Mucosa of gallbladder (tissue), 1 donor: ENCODE data around the gene GNG11. TPM values are rescaled to one million over a fixed set of nuclear protein-coding genes. Genes with fewer than 3 reads are reported as not detected.
A peak's percentile ranks its signal among the peaks of the same experiment; 100 is the strongest.
"Not testable (repeated sequence)": the region's sequence is repeated elsewhere in the genome, so short reads cannot be mapped to it uniquely, and the experiment has no call there.

Experiments used
- DNase-seq: peaks from one replicate; pipeline ENCODE4 v3.0.0-alpha.2; 2020; ENCODE audit warnings: low spot score
- total RNA-seq: library from RNA; stranded (reverse); gene quantifications from one replicate; pipeline ENCODE4 v1.2.1, GENCODE V29; 2021
- donor health status: DM: no; HTN: no; CAD: no.

Gene GNG11
- total RNA-seq, result 13.4 TPM

DNA sequence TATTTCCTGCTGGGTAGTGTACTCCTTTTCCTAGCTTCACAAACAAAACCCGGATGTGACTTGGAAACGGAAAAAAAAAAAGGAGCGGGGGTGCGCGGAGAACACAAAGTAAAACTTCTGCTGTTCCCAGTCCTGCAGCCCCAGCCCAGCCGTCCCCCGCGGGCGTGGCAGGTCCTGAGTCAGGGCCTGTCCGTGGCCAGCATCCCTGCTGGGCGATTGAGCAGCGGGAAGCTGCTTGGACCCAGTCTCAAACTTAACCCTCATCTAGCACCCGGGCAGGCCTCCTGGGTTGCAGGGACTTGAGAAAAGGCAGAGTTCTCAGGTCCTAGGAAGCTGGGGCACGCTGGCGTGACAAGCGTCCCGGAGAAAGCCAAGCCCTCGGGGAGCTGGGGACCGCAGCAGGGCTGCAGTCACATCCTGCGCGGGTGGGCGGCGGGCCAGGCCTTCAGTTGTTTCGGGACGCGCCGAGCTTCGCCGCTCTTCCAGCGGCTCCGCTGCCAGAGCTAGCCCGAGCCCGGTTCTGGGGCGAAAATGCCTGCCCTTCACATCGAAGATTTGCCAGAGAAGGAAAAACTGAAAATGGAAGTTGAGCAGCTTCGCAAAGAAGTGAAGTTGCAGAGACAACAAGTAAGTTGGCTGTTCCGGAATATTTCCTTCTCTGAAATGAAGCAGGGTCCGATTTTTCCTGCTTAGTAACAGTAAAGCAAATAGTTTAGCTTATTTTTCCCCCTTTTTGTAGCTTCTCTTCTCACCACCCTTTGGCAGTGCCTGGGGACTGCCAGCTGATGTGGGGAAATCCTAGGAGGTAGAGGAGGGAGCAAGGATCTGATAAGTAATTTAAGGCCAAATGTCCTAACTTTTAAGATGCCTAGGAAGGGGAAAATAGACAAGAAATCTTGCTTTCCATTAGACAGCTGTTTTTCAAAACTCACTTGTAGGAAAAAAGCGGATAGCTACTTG is at the start of gene GNG11:
Gene GNG11, plus strand, starts transcription at position 129 of the 960 bp plus-strand sequence. Its CDS starts 403 bp downstream, at position 532.
- peak; percentile 55 for DNase-seq

DNA sequence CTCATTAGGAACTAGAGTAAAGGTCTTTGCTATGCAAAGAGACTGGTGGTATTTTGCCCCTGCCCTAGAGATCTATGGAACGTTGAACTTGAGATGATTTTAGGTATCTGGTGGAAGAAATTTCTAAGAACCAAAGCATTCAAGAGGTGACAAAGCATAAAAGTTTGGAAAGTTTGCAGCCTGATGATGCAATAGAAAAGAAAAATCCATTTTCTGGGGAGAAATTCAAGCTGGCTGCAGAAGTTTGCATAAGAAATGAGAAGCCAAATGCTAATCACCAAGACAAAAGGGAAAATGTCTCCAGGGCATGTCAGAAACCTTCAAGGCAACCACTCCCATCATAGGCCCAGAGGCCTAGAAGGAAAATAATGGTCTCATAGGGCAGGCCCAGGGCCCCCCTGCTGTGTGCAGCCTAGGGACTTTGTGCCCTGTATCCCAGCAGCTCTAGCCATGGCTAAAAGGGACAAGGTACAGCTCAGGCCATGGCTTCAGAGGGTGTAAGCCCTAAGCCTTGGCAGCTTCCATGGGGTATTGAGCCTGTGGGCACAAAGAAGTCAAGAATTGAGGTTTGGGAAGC is 47.4 kb upstream of the GNG11 start:
- no peak for DNase-seq

DNA sequence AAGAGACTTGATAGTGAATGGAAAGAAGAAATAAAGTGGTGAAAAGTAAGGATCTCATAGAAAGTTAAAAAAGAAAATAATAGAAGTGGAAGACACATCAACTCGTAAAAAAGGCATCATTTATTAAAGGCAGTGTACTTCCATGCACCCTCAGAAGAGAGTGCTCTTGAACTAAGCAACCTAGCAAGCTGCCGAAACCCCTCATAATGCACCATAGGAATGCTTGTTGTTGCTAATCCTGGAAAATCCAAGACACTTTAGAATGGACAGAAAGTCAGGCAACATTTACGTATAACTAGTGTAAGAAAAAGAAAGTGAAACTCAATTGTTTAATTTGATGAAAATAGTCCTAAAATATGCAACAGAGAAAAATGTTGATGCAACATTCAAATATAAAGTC is 43.8 kb upstream of the GNG11 start:
- no peak for DNase-seq

DNA sequence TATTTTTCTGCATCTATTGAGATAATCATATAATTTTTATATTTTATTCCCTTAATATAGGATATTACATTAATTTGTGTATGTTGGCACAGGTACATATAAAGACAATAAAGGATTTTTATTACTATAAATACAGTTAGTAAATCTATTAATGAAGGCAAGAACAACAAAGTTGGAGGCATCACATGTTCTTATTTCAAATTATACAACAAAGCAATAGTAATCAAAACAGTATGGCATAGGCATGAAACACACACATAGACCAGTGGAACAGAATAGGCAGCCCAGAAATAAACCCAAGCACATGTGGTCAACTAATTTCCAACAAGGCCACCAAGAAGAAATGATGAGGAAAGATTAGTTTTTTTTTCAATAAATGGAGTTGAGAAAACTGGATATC is 42.2 kb upstream of the GNG11 start:
- DNase-seq, result no peak

GRCh38 chr7:93882468-93882867 is 39.1 kb upstream of the GNG11 start:
- no peak for DNase-seq

GRCh38 chr7:93883078-93883916 is 38.2 kb upstream of the GNG11 start:
- no peak for DNase-seq

DNA sequence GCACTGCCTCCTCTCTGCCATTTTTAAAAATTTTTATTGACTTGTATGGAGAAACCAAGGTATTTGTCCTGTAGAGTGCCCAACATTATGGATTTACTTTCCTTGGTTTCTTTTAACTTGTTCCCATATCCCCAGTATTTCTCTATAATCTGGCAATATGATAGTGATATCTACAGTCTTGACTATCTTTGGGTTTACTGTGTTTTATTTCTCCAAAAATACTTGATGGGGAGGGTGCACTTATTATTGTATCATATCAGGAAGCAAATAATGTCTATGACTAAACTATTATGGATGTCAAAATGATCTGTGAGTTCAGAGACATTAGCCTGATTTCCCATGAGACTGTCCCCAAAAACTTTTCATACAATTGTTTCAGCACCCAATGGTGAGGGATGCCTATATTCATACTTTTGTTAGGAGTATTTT is 37.6 kb upstream of the GNG11 start:
- DNase-seq, result no peak

DNA sequence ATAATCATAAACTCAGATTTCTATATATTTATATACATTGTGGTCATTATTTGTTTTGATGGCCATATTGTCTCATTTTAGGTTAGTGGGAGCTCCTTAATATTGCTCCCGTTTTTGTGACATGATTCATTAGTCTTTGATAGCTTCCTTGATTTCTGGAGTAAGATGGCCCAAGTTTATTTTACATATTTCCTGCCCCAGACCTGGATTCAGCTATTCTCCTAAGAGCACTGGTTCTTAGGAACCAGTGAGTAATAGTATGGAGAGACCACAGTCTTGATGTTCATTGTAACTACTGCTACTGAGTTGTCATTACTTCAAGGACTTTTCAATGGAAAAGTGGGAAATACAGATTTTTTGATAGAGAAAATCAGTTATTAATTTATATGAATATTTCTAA is 37.0 kb upstream of the GNG11 start:
- no peak for DNase-seq

DNA sequence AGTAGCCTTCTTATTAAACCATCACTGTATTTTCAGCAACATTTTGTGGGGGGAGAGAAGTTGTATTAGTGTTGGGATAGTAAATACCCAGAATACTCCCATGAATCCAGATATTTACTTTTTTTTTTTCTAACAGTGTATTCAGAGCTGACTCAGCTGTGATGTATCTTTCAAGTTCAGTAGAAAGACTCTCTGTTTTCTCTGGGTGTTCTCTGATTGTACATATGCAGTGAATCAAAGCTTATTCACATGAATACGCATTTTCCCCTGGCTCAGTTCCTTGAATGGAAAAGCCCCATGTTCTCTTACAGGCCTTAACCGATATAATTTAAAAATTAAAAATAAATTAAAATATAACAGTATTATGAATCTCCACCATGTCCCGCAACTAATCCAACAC is 32.3 kb upstream of the GNG11 start:
- DNase-seq, result no peak

GRCh38 chr7:93890041-93890463 is 31.5 kb upstream of the GNG11 start:
- DNase-seq, result peak; percentile 11

DNA sequence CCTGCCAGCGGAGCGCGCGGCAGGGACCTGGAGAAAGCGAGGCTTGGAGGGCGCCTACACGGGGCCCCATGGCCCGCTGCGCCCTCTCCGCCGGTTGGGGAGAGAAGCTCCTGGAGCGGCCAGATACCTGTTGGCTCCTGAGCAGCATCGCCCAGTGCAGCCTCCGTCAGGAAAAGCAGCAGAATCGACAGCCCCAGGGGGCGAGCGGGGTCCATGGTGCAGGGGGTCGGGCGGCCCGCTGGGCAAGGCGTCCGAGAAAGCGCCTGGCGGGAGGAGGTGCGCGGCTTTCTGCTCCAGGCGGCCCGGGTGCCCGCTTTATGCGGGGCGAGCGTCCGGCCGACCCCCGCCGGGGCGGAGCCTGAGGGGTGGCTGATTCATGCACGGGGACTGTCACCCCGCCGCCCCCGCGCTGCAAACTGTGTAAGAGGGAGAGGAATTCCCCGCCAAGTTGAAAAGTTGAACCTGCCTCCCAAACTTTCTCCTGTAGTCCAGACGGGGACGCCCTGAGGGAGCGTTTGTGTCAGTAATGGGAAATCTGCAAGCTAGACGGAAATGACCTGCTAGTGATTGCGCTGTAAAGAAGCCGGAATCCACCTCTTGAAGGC is 31.0 kb upstream of the GNG11 start, which contains the start of gene TFPI2:
Gene TFPI2, minus strand, starts transcription at position 290 of the 605 bp plus-strand sequence. Its CDS starts 75 bp downstream, at position 215.
- DNase-seq, result peak; percentile 10

GRCh38 chr7:93894426-93894825 is 27.1 kb upstream of the GNG11 start:
- DNase-seq, result no peak

DNA sequence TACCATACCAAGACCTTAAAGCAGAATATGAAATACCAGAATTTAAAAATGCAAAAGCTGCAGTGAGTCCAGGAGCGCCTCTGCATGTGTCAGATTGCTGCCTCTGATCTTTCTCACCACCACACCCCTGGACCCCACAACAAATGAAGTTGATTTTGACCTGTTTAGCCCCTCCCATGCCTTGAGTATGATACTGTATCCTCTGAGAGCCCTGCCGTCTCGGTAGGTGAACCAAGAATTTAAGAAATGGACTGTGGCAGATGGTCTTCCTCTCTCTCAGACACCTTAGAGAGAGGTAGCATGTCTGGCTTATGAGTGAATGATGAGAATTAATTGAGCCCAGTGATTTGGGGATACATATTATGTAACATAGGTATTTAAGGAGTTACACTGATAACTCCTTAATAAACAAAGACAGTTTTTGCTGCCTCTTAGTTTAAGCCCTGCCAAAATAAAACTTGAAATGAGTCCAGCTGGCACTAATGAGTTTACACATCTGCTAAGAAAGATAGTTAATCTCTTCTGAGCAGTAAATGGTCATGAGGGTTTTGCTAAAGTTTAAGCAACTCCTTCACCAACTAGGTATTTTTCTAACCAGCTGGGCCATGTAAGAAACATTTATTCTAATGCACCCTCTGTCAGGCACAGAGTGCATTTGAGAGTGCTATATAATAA is 26.4 kb upstream of the GNG11 start:
- DNase-seq, result no peak

DNA sequence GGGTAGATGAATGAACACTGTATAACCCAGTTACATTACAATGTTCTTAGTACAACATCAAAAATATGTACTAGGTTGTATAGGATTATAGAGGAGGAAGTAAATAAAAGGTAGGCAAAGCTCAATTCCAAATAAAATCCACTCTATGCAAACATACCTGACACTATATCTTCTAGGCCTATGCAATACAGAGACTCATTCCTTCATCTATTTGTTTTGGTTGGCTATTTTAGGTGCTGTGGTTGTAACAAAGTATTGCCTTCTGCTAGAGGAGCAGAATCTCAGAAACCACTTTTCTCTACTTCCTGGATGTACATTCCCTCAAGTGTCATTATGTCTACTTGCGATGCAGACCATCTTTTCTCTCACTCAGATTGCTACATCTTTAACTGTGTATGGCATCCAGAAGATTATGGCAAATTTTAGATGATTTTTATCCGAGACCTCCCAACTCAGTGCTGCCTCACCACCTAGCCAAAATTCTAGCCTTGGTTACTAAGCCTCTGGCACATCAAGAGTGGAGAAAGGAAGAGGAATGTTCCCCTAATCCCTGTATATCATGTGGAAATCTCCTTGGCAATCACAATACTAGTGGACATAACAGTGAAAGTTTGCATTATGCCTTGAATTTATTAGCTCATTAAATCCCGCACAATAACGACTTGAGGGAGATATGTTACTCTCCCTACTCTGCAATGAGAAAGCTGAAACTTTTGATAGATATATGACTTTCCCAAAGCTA is 25.5 kb upstream of the GNG11 start:
- no peak for DNase-seq

DNA sequence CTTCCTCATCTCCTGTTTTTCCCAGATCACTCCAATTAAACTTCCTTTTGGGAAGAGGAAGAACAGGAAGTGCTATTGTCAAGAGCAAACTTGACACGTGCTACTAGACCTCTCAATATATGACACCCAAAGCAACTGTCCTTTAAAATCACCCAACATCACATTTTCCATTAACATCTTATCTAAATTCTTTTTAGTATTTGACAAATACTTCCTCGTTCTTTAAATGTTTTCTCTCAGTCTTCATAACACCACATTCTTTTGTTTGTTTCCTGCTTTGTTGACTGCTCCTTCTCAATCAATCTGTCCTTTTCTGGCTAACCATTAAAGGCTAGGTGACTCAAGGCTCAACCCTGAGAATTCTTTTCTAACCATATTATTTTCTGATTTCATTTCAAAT is 23.9 kb upstream of the GNG11 start:
- DNase-seq, result no peak

- DNase-seq, result no peak
Observed at GRCh38 chr7:93902777-93903423, 18.6 kb upstream of the GNG11 start.

- DNase-seq, result no peak
Observed at GRCh38 chr7:93906267-93906666, 15.3 kb upstream of the GNG11 start, which contains the start of gene GNGT1. Gene GNGT1, plus strand, starts transcription at chr7:93906567. Its CDS starts 180 bp downstream, at chr7:93906747.

DNA sequence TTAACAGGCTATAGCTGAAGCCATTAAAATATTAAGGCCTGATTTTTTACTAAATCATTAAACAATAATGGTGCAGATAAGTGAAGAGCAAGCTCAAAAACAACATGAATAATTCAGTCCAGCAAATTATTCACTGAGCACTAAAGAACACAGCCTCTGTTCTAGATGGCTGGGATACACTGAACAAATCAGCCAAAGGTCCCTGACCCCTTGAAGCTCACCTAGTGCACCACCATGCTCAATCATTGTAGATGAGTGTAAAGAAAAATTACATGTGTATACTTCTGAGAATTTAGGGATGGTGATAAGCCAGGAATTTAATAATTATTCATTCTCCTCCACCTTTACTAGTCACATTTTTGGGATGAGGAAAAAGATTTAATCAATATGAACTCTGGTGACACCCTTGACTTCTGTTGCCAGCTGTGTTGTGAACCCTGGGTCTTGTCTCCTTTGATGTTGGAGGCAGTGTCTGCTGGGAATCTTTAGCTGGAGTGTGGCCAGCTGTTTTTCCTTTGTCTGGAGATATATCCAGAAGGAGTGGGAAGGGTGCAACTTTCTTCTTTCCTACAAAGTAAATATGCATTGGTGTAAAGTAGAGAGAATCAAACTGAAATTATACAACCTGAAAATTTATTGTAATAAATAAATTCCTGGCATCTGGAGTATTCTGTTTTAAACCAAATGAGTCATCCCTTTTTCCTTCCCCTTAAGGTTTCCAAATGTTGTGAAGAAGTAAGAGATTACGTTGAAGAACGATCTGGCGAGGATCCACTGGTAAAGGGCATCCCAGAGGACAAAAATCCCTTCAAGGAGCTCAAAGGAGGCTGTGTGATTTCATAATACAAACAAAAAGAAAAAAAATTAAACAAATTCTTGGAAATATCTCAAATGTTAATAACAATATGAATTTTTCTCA is 11.2 kb upstream of the GNG11 start:
- peak; percentile 40 for DNase-seq

DNA sequence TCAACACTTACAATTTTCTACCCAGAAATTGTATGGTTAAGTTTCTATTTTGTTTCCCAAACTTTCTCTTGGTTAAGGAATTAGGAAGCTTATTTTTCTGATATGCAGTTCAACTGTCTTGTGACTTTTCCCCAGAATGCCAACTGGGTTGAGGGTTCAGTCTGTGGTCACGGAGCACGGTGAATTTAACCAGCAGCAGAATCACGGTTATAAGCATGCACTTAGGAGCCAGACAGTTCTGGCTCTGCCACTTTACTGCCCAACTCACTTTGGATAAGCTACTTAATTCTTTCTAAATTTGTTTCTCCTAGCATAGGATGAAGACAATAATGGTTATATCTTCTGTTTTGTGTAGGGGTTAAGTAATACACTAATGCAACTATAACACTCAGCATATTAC is 10.3 kb upstream of the GNG11 start:
- not testable (repeated sequence) for DNase-seq
